WERI-Rb-1 (cell line): ENCODE results near the gene RPLP2.

Experiments used
- DNase-seq: peaks from one replicate; pipeline ENCODE4 v3.0.0-alpha.2; 2020
- H3K27ac ChIP-seq: fragments of 250-450 bp; sonication (Bioruptor Pico); 2 replicates; pipeline ENCODE4 v1.5.1; 2020; ENCODE audit warnings: mild to moderate bottlenecking, moderate library complexity
- H3K27me3 ChIP-seq: fragments of 250-450 bp; sonication (Bioruptor Pico); 2 replicates; pipeline ENCODE4 v1.5.1; 2021; ENCODE audit warnings: mild to moderate bottlenecking, low read depth, moderate library complexity; ENCODE audit not compliant: insufficient read depth, severe bottlenecking
- H3K36me3 ChIP-seq: fragments of 250-450 bp; sonication (Bioruptor Pico); 2 replicates; pipeline ENCODE4 v1.5.1; 2020; ENCODE audit warnings: mild to moderate bottlenecking, moderate library complexity
- H3K4me3 ChIP-seq: 2 replicates; pipeline ENCODE4 v1.5.1; 2011; ENCODE audit warnings: low read depth, mild to moderate bottlenecking, control low read depth, low read length
- H3K9me3 ChIP-seq: fragments of 250-450 bp; sonication (Bioruptor Pico); 2 replicates; pipeline ENCODE4 v1.5.1; 2021; ENCODE audit warnings: mild to moderate bottlenecking, moderate library complexity; ENCODE audit not compliant: severe bottlenecking
- CTCF ChIP-seq: IDR thresholded peaks from 2 replicates; pipeline ENCODE4 v1.5.1; 2011; ENCODE audit warnings: low read depth, mild to moderate bottlenecking, control low read depth, inconsistent platforms, low read length

RPLP2 gene

DNA sequence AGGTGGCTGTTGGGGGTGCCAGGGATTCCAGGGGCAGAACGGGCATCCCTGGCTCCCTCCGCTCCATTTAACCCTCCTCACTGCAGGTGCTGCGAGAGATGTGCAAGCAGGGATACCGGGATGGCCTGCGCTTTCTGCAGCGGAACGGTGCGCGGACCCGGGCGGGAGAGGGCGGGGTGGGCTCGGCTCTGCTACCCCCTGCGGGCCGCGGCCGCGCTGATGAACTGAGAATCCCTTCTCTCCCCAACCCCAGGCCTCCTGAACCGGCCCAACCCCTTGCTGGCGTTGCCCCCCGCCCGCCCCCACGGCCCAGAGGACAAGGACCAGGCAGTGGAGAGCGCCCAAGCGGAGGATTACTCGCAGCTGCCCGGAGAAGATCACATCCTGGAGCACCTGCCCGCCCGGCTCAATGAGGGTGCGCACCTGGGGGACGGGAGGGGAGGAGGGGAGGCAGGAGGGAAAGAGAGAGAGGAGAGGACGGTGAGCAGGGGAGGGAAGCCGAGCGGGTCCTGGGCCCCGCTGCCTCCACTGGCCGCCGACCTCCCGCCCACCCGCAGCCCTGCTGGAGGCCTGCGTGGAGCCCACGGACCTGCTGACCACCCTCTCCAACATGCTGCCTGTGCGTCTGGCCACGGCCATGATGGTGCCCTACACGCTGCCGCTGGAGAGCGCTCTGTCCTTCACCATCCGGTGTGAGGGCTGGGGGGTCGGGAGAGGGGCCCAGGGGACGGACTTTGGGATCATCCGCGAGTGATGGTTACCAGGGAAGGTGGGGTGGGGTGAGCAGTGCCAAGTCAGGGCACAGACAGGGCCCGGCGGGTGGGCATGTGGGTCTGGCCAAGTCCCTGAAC lies 13.9 kb downstream of the RPLP2 start:
- peaks cover 39% of the 10 kb centered on the region for H3K36me3 ChIP-seq
- no peak for TF ChIP-seq CTCF
- H3K4me3 ChIP-seq, result no peak overlapping the region
- H3K27me3 ChIP-seq, result no peaks in the 10 kb centered on the region
- no peaks in the 10 kb centered on the region for H3K9me3 ChIP-seq
- no peak for DNase-seq
- peak overlapping the region; percentile 64 for H3K27ac ChIP-seq

DNA sequence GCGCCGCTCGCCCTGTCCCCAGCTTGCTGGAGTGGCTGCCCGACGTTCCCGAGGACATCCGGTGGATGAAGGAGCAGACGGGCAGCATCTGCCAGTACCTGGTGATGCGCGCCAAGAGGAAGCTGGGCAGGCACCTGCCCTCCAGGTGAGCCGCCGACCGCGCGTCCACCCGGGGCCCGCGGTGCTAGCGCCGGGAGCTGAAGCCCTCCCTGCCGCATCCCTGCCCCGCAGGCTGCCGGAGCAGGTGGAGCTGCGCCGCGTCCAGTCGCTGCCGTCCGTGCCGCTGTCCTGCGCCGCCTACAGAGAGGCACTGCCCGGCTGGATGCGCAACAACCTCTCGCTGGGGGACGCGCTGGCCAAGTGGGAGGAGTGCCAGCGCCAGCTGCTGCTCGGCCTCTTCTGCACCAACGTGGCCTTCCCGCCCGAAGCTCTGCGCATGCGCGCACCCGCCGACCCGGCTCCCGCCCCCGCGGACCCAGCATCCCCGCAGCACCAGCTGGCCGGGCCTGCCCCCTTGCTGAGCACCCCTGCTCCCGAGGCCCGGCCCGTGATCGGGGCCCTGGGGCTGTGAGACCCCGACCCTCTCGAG lies 14.6 kb downstream of the RPLP2 start:
- peak overlapping the region; percentile 64 for H3K27ac ChIP-seq
- H3K9me3 ChIP-seq, result no peaks in the 10 kb centered on the region
- H3K36me3 ChIP-seq, result peaks cover 39% of the 10 kb centered on the region
- no peak for TF ChIP-seq CTCF
- H3K27me3 ChIP-seq, result no peaks in the 10 kb centered on the region
- peak; percentile 61 for DNase-seq
- no peak overlapping the region for H3K4me3 ChIP-seq

GRCh38 chr11:824942-825341 lies 15.2 kb downstream of the RPLP2 start:
- no peak for DNase-seq
- Histone ChIP-seq H3K4me3 (no peak overlapping the region), H3K9me3 (no peaks in the 10 kb centered on the region), H3K27ac (peak overlapping the region; percentile 64), H3K27me3 (no peaks in the 10 kb centered on the region), H3K36me3 (peaks cover 39% of the 10 kb centered on the region)
- TF ChIP-seq CTCF, result no peak

DNA sequence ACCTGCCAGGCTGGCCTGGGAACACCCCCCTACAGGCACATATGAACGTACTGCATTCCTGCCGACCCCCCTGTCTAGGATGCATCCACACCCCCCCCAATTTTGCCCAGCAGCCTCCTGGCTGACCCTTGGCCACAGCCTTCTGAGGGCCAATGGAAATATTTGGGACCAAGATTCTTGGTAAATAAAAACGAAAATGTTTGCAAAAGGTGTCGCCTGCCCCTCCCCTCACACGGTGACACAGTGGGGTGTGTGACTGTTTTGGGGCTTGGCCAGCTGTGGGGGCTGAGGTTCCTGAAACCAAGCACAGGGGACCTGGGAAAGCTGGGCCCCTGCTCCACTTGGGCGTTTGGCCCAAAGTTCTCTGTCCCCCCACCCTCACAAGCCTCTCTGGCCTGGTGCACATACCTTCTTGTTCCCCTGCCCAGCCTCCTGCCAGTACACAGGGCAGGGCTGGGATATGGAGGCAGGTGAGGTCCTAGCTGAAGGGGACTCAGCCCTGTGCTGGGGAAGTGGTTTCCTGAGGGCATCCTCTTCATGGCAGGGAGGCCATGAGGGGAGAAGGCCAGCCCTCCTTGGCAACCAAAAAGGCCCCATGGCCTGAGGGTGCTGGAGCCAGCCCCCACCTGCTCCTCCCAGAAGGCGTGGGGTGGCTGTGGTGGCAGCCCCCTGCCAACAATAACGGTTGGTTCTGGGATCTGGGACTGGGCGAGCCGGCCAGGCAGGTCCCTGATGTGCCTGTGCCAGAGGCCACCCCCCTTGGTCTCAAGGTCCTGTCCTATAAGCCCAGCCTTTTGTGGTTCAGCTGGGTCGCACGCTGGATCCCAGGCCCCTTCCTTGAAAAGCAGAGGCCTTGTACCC lies 15.8 kb downstream of the RPLP2 start:
- Histone ChIP-seq H3K27ac (peak overlapping the region; percentile 64), H3K9me3 (no peaks in the 10 kb centered on the region), H3K36me3 (peaks cover 39% of the 10 kb centered on the region), H3K27me3 (no peaks in the 10 kb centered on the region), H3K4me3 (no peak overlapping the region)
- DNase-seq, result no peak
- no peak for TF ChIP-seq CTCF

- Histone ChIP-seq H3K36me3 (peaks cover 34% of the 10 kb centered on the region), H3K27ac (peak overlapping the region; percentile 97), H3K27me3 (no peaks in the 10 kb centered on the region), H3K9me3 (no peaks in the 10 kb centered on the region), H3K4me3 (peak overlapping the region; percentile 61)
- TF ChIP-seq CTCF, result no peak
- DNase-seq, result no peak
Observed at GRCh38 chr11:826227-826621, 16.5 kb downstream of the RPLP2 start.
